Measurements from ENCODE around the gene ADK.
A peak's percentile ranks its signal among the peaks of the same experiment; 100 is the strongest.

ADK gene

GRCh38 chr10:74753442-74754211 is 602.6 kb downstream of the ADK start:
- ChIA-PET CTCF (interaction anchor here (0.9 kb wide), 1 partner anchor 13 kb away, joined by 3 read pairs; no protein-coding TSS in a partner anchor), POLR2A (interaction anchor here (0.6 kb wide), 1 partner anchor 753 kb away, joined by 3 read pairs; no protein-coding TSS in a partner anchor)
- H3K4me3 ChIP-seq (ENCODE audit: low read depth, low read length), result no peak overlapping the region
- peak; percentile 7 for DNase-seq (ENCODE audit: low read depth, low spot score)
- TF ChIP-seq, protein P1, sequence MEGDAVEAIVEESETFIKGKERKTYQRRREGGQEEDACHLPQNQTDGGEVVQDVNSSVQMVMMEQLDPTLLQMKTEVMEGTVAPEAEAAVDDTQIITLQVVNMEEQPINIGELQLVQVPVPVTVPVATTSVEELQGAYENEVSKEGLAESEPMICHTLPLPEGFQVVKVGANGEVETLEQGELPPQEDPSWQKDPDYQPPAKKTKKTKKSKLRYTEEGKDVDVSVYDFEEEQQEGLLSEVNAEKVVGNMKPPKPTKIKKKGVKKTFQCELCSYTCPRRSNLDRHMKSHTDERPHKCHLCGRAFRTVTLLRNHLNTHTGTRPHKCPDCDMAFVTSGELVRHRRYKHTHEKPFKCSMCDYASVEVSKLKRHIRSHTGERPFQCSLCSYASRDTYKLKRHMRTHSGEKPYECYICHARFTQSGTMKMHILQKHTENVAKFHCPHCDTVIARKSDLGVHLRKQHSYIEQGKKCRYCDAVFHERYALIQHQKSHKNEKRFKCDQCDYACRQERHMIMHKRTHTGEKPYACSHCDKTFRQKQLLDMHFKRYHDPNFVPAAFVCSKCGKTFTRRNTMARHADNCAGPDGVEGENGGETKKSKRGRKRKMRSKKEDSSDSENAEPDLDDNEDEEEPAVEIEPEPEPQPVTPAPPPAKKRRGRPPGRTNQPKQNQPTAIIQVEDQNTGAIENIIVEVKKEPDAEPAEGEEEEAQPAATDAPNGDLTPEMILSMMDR (IDR thresholded peaks at IDR 0.05; ENCODE audit: insufficient read depth, low read length, missing control alignments), result no peak

GRCh38 chr10:74754381-74754821 is 603.4 kb downstream of the ADK start:
- POLR2A ChIA-PET, result interaction anchor here (0.6 kb wide), 1 partner anchor 16 kb away, joined by 3 read pairs; no protein-coding TSS in a partner anchor
- TF ChIP-seq, protein P1 (IDR thresholded peaks at IDR 0.05; ENCODE audit: insufficient read depth, low read length, missing control alignments), result no peak
- no peak for DNase-seq (ENCODE audit: low read depth, low spot score)
- CTCF ChIA-PET, result no interaction called here
- no peak overlapping the region for H3K4me3 ChIP-seq (ENCODE audit: low read depth, low read length)

GRCh38 chr10:74755273-74755672 is 604.3 kb downstream of the ADK start:
- DNase-seq (ENCODE audit: low read depth, low spot score), result no peak
- CTCF ChIA-PET, result no interaction called here

More at GRCh38 chr10:74755273-74755672, 604.3 kb downstream of the ADK start:
- TF ChIP-seq, protein P1 (IDR thresholded peaks at IDR 0.05; ENCODE audit: insufficient read depth, low read length, missing control alignments), result no peak
- H3K4me3 ChIP-seq (ENCODE audit: low read depth, low read length), result no peak overlapping the region
- POLR2A ChIA-PET, result no interaction called here
